ENCODE data around the gene PDE6B. TPM values are rescaled to one million over a fixed set of nuclear protein-coding genes. Genes with fewer than 3 reads are reported as not detected.
"Not testable (repeated sequence)": the region's sequence is repeated elsewhere in the genome, so short reads cannot be mapped to it uniquely, and the experiment has no call there.

Gene PDE6B
- polyA plus RNA-seq, 1 donor from 2014 or later = 16.6 TPM

GRCh38 chr4:661231-661630 lies 35.9 kb downstream of the PDE6B start:
- Mint-ChIP-seq H3K4me1 (peaks cover 4 to 6% (median 6%) of the 10 kb centered on the region in 3 donors), H3K4me3 (peak overlapping the region in 3 of 4 donors; percentile 8 to 60 (median 12)), H3K27ac (peak overlapping the region in 1 of 3 donors; percentile 52), H3K36me3 (peaks cover 4% of the 10 kb centered on the region), H3K9me3 (no peaks in the 10 kb centered on the region), H3K27me3 (no peaks in the 10 kb centered on the region)

DNA sequence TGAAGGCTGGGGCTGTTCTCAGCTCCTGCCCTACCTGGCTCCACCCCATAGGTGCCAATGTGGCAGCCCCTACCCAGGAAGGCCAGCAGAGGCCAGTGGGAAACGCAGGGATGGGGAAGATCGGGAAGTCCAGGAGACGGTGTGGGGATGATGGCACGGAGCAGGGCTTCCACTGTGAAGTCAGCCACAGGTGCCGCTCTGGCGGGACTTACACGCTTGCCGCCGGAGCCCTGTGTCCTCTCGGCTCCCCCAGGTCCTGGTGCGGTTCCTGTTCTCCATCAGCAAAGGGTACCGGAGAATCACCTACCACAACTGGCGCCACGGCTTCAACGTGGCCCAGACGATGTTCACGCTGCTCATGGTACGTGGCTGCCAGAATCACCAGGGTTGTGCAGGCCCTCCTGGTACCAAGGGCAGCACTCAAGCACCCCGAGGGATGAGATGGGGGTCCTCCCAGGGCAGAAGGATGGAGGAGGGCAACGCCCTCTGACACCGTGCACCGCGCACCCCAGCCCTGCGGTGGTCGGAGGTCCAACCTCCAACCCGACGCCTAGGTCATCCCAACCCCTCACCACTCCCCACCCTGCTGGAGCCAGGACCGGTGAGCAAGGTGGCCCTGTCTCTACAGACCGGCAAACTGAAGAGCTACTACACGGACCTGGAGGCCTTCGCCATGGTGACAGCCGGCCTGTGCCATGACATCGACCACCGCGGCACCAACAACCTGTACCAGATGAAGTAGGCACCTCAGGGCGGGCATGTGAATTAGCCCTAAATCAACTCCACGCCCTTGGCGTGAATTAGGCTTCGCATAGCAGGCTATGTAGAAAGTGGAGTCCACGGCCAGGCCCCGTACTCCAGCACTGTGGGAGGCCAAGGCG lies 36.7 kb downstream of the PDE6B start:
- Mint-ChIP-seq H3K4me3 (peak overlapping the region; percentile 70 to 83 (median 77)), H3K36me3 (peaks cover 4% of the 10 kb centered on the region), H3K27ac (no peak overlapping the region), H3K4me1 (peaks cover 4 to 6% (median 6%) of the 10 kb centered on the region in 3 donors), H3K27me3 (no peaks in the 10 kb centered on the region), H3K9me3 (no peaks in the 10 kb centered on the region)

GRCh38 chr4:663046-663437 lies 37.7 kb downstream of the PDE6B start:
- peak overlapping the region; percentile 70 to 83 (median 80) for H3K4me3 Mint-ChIP-seq
- H3K27ac Mint-ChIP-seq = no peak overlapping the region

GRCh38 chr4:663438-664428 lies 38.4 kb downstream of the PDE6B start:
- peaks cover 4 to 6% (median 6%) of the 10 kb centered on the region in 3 donors for H3K4me1 Mint-ChIP-seq
- H3K27ac Mint-ChIP-seq = peak overlapping the region in 1 of 3 donors; percentile 39
- H3K27me3 Mint-ChIP-seq = no peaks in the 10 kb centered on the region
- H3K9me3 Mint-ChIP-seq = no peaks in the 10 kb centered on the region
- peak overlapping the region; percentile 80 to 89 (median 85) for H3K4me3 Mint-ChIP-seq
- peaks cover 4% of the 10 kb centered on the region for H3K36me3 Mint-ChIP-seq

More at GRCh38 chr4:663046-663437, 37.7 kb downstream of the PDE6B start:
- H3K27me3 Mint-ChIP-seq = no peaks in the 10 kb centered on the region
- peaks cover 4% of the 10 kb centered on the region for H3K36me3 Mint-ChIP-seq
- H3K4me1 Mint-ChIP-seq = peaks cover 4 to 6% (median 6%) of the 10 kb centered on the region in 3 donors
- H3K9me3 Mint-ChIP-seq = no peaks in the 10 kb centered on the region

- Mint-ChIP-seq H3K27me3 (no peaks in the 10 kb centered on the region), H3K27ac (peak overlapping the region in 2 of 3 donors; percentile 21 to 39), H3K36me3 (peaks cover 4% of the 10 kb centered on the region), H3K4me3 (peak overlapping the region; percentile 67 to 85 (median 82)), H3K9me3 (no peaks in the 10 kb centered on the region), H3K4me1 (peaks cover 4 to 6% (median 6%) of the 10 kb centered on the region in 3 donors)
These were observed 39.4 kb downstream of the PDE6B start for GRCh38 chr4:664713-665231.

- H3K9me3 Mint-ChIP-seq = no peaks in the 10 kb centered on the region
- peaks cover 4 to 6% (median 6%) of the 10 kb centered on the region in 3 donors for H3K4me1 Mint-ChIP-seq
- peaks cover 4% of the 10 kb centered on the region for H3K36me3 Mint-ChIP-seq
- peak overlapping the region in 3 of 4 donors; percentile 54 to 85 (median 80) for H3K4me3 Mint-ChIP-seq
- peak overlapping the region in 1 of 3 donors; percentile 21 for H3K27ac Mint-ChIP-seq
- H3K27me3 Mint-ChIP-seq = no peaks in the 10 kb centered on the region
These were observed 40.0 kb downstream of the PDE6B start for GRCh38 chr4:665381-665750.

DNA sequence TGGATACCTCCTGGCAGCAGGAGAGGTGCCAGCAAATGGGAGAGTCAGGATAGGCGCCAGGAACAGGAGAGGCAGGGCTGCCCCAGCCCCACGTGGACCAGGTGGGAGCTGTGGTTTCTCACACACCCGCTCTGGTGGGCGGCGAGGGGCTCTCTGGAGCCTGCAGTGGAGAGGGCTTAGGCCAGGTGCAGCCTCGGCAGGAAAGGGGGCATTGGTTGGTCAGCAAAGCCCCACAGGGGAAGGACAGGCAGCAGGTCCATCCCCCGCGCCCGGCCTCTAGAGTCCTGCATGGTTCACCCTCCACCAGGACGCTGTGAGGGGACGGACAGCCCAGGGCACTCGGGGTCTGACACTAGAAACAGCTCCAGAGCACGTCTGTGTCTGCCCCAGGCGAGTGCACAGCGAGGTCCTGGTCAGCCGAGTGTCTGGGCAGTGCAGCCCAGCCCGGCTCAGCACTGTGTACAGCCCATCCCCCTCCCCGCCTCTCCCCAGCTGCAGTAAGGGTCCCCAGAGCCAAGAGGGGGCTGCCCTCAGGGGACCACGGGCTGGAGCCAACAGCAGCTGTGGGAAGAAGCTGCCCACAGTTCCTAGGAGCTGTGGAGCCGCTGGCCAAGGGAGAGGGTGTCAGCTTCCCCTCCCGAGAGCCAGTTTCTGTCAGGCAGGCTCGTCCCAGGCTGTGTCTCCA lies 40.5 kb downstream of the PDE6B start:
- peaks cover 4 to 6% (median 6%) of the 10 kb centered on the region in 3 donors for H3K4me1 Mint-ChIP-seq
- H3K36me3 Mint-ChIP-seq = peaks cover 2% of the 10 kb centered on the region
- no peak overlapping the region for H3K27ac Mint-ChIP-seq
- peak overlapping the region in 1 of 4 donors; percentile 80 for H3K4me3 Mint-ChIP-seq
- no peaks in the 10 kb centered on the region for H3K27me3 Mint-ChIP-seq
- H3K9me3 Mint-ChIP-seq = no peaks in the 10 kb centered on the region

DNA sequence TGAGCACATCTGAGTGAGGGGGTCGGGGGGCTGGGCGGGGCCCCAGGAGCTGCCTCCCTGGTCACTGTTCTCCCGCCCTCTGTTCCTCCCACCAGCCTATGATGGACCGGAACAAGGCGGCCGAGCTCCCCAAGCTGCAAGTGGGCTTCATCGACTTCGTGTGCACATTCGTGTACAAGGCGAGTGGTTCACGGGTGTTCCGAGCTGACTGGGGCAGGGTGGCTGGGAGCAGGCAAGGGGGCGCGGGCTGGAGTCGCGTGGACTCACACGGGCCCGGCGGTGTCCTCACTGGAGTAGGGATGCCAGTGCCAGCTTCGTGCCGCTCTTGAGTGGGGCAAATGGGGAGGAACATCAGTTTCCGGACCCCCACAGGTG lies 41.0 kb downstream of the PDE6B start:
- Mint-ChIP-seq H3K27ac (peak overlapping the region in 1 of 3 donors; percentile 58), H3K27me3 (no peaks in the 10 kb centered on the region), H3K4me3 (no peak overlapping the region), H3K9me3 (no peaks in the 10 kb centered on the region), H3K36me3 (no peaks in the 10 kb centered on the region), H3K4me1 (peaks cover 4 to 6% (median 6%) of the 10 kb centered on the region in 3 donors)

GRCh38 chr4:666822-667544 lies 41.6 kb downstream of the PDE6B start:
- no peaks in the 10 kb centered on the region for H3K36me3 Mint-ChIP-seq
- no peaks in the 10 kb centered on the region for H3K9me3 Mint-ChIP-seq
- no peaks in the 10 kb centered on the region for H3K27me3 Mint-ChIP-seq
- H3K27ac Mint-ChIP-seq = peak overlapping the region in 2 of 3 donors; percentile 43 to 58
- H3K4me1 Mint-ChIP-seq = peaks cover 4 to 6% (median 4%) of the 10 kb centered on the region in 3 donors
- peak overlapping the region in 1 of 4 donors; percentile 66 for H3K4me3 Mint-ChIP-seq

- peaks cover 4 to 6% (median 4%) of the 10 kb centered on the region in 3 donors for H3K4me1 Mint-ChIP-seq
- H3K27ac Mint-ChIP-seq = peak overlapping the region in 2 of 3 donors; percentile 15 to 43
- H3K36me3 Mint-ChIP-seq = no peaks in the 10 kb centered on the region
These were observed 42.2 kb downstream of the PDE6B start for GRCh38 chr4:667545-667925.

GRCh38 chr4:668219-668618 lies 42.8 kb downstream of the PDE6B start:
- not testable (repeated sequence) for H3K4me1 Mint-ChIP-seq
- H3K4me3 Mint-ChIP-seq = peak overlapping the region in 1 of 4 donors; percentile 38
- peak overlapping the region in 1 of 3 donors; percentile 15 for H3K27ac Mint-ChIP-seq

More at GRCh38 chr4:667545-667925, 42.2 kb downstream of the PDE6B start:
- Mint-ChIP-seq H3K4me3 (peak overlapping the region in 2 of 4 donors; percentile 31 to 66), H3K9me3 (no peaks in the 10 kb centered on the region), H3K27me3 (no peaks in the 10 kb centered on the region)

GRCh38 chr4:669806-670559 lies 44.6 kb downstream of the PDE6B start:
- not testable (repeated sequence) for H3K36me3 Mint-ChIP-seq, H3K4me1 Mint-ChIP-seq, H3K9me3 Mint-ChIP-seq, H3K27me3 Mint-ChIP-seq
- Mint-ChIP-seq H3K27ac (peak overlapping the region in 1 of 3 donors; percentile 32), H3K4me3 (peak overlapping the region in 1 of 4 donors; percentile 17)

More at GRCh38 chr4:668219-668618, 42.8 kb downstream of the PDE6B start:
- H3K27me3 Mint-ChIP-seq, H3K9me3 Mint-ChIP-seq, H3K36me3 Mint-ChIP-seq: not testable (repeated sequence)

DNA sequence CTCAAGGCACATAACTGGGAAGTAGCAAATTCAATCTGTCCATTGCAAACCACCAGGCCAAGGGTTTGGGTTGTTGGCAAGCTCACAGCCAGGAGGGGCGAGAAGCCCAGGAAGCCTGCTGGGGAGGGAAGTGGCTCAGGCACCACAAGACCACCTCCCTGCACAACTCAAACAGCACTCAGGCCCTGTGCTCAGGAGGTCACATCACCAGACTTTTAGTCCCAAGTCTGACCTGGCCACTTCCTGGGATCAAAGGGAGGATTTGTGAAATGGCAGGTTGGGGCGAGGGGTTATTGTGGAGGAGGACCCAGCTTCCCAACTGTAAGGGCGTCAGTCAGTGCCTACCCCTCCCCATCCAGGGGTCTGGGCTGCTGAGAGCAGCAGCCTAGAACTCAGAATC lies 46.4 kb downstream of the PDE6B start:
- H3K9me3 Mint-ChIP-seq = no peaks in the 10 kb centered on the region
- peaks cover 7 to 12% (median 11%) of the 10 kb centered on the region in 3 donors for H3K4me1 Mint-ChIP-seq
- H3K36me3 Mint-ChIP-seq = no peaks in the 10 kb centered on the region
- peaks cover 1% of the 10 kb centered on the region for H3K27me3 Mint-ChIP-seq
- H3K4me3 Mint-ChIP-seq = peak overlapping the region in 2 of 4 donors; percentile 12 to 74
- H3K27ac Mint-ChIP-seq = peak overlapping the region in 1 of 3 donors; percentile 42
